Parathyroid adenoma (tissue), 2 donors: ENCODE measurements around the gene TARDBP.

Source experiments
- H2AFZ ChIP-seq: fragments of 300-600 bp; sonication (generic); one replicate; pipeline ENCODE4 v1.7.0; 2017; ENCODE audit warnings: antibody characterized with exemption, mild to moderate bottlenecking
- H3K27ac ChIP-seq: fragments of 300-600 bp; sonication (generic); one replicate; pipeline ENCODE4 v1.7.0; 2017
- H3K27me3 ChIP-seq: fragments of 300-600 bp; sonication (generic); one replicate; pipeline ENCODE4 v1.7.0; 2017; ENCODE audit warnings: low read length; ENCODE audit not compliant: control insufficient read depth, insufficient read depth
- H3K36me3 ChIP-seq: fragments of 300-600 bp; sonication (generic); one replicate; pipeline ENCODE4 v1.7.0; 2017; ENCODE audit warnings: low read length; ENCODE audit not compliant: control insufficient read depth, insufficient read depth
- H3K4me1 ChIP-seq: fragments of 300-600 bp; sonication (generic); one replicate; pipeline ENCODE4 v1.7.0; 2017; ENCODE audit warnings: control low read depth
- H3K4me2 ChIP-seq: fragments of 300-600 bp; sonication (generic); one replicate; pipeline ENCODE4 v1.7.0; 2017; ENCODE audit warnings: low read length
- H3K4me3 ChIP-seq: fragments of 300-600 bp; sonication (generic); one replicate; pipeline ENCODE4 v1.7.0; 2017; ENCODE audit warnings: low read depth, low read length
- H3K79me2 ChIP-seq: fragments of 300-600 bp; sonication (generic); one replicate; pipeline ENCODE4 v1.7.0; 2017; ENCODE audit warnings: control low read depth
- H3K9ac ChIP-seq: fragments of 300-600 bp; sonication (generic); one replicate; pipeline ENCODE4 v1.7.0; 2017; ENCODE audit warnings: mild to moderate bottlenecking
- H3K9me3 ChIP-seq: fragments of 300-600 bp; sonication (generic); one replicate; pipeline ENCODE4 v1.7.0; 2017; ENCODE audit warnings: low read length; ENCODE audit not compliant: control insufficient read depth
- CTCF ChIP-seq: fragments of 300-600 bp; sonication (generic); IDR thresholded peaks from one replicate; pipeline ENCODE4 v1.7.0; 2017; ENCODE audit warnings: antibody characterized with exemption, mild to moderate bottlenecking
- donor health status: primary hyperparathyroidism.

Gene TARDBP

DNA sequence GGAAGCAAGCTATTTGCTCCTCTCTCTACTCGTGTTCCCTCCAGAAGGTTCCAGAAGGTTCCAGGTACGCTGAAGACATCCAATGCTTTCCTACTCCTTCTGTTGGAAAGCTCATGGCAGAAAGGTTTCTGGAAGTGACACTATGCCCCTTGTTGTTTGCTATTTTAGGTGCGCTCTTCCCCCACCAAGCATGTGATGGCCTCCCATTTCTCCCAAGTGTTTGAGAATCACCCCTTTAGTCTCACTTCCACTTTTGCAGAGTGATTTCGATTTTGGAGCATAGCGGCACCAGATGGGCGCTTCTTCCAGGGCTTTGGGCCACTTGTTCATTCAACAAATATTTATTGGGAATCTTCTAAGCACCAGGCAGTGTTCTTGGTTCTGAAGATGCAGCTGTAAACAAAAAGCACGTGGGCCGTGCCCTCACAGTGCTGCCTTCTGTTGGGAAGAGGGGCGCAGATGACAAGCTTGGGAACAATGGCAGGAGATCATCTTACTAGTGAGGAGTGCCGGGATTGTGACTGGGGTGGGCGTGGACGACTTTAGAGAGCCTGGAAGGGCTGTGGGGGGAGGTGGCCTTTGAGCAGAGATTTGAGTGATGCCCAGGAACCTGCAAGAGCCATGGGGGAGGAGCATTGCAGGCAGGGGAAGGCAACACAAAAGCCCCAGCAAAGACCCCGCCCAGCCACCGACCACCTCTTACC, 43.0 kb upstream of the TARDBP start:
- H3K79me2 ChIP-seq = no peaks in the 10 kb centered on the region
- no peaks in the 10 kb centered on the region for H3K4me1 ChIP-seq
- H3K9ac ChIP-seq = no peak overlapping the region
- no peaks in the 10 kb centered on the region for H3K27me3 ChIP-seq
- no peak overlapping the region for H2AFZ ChIP-seq
- no peak overlapping the region for H3K4me2 ChIP-seq
- H3K36me3 ChIP-seq = no peaks in the 10 kb centered on the region
- no peak overlapping the region for H3K4me3 ChIP-seq
- TF ChIP-seq CTCF = no peak
- H3K9me3 ChIP-seq = no peaks in the 10 kb centered on the region
- H3K27ac ChIP-seq = no peak overlapping the region

DNA sequence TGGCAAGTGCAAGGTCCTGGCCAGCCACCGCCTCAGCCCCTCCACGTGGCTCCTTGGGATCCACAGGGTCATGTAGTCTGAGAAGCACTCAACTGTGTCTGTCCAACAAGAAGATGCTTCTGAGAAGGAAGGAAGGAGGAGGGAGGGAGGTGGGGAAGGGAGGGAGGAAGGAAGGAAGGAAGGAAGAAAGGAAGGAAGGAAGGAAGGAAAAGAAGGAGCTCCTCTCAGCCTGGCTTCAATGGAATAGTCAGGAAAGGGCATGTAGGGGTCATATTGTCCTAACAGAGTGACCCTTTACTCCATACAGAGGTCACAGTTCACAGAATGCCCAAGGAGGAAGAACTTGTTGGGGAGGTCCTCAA, 42.5 kb upstream of the TARDBP start:
- H3K9me3 ChIP-seq = no peaks in the 10 kb centered on the region
- no peak overlapping the region for H3K27ac ChIP-seq
- no peaks in the 10 kb centered on the region for H3K27me3 ChIP-seq
- no peaks in the 10 kb centered on the region for H3K79me2 ChIP-seq
- no peak overlapping the region for H3K9ac ChIP-seq
- H3K36me3 ChIP-seq = no peaks in the 10 kb centered on the region
- no peak overlapping the region for H3K4me2 ChIP-seq
- H3K4me3 ChIP-seq = no peak overlapping the region
- H2AFZ ChIP-seq = no peak overlapping the region
- H3K4me1 ChIP-seq = no peaks in the 10 kb centered on the region
- no peak for TF ChIP-seq CTCF

GRCh38 chr1:10973552-10973951, 38.9 kb upstream of the TARDBP start:
- Histone ChIP-seq H3K9ac (no peak overlapping the region), H3K4me3 (no peak overlapping the region), H3K27me3 (no peaks in the 10 kb centered on the region), H2AFZ (no peak overlapping the region), H3K9me3 (no peaks in the 10 kb centered on the region), H3K27ac (no peak overlapping the region), H3K79me2 (no peaks in the 10 kb centered on the region), H3K4me2 (no peak overlapping the region), H3K36me3 (no peaks in the 10 kb centered on the region), H3K4me1 (no peaks in the 10 kb centered on the region)
- no peak for TF ChIP-seq CTCF

GRCh38 chr1:10973956-10974881, 38.2 kb upstream of the TARDBP start:
- H3K9me3 ChIP-seq = no peaks in the 10 kb centered on the region
- H3K27me3 ChIP-seq = no peaks in the 10 kb centered on the region
- no peaks in the 10 kb centered on the region for H3K36me3 ChIP-seq
- no peak overlapping the region for H2AFZ ChIP-seq
- no peak for TF ChIP-seq CTCF
- H3K4me3 ChIP-seq = no peak overlapping the region
- no peak overlapping the region for H3K9ac ChIP-seq
- no peak overlapping the region for H3K27ac ChIP-seq
- no peaks in the 10 kb centered on the region for H3K79me2 ChIP-seq
- no peak overlapping the region for H3K4me2 ChIP-seq
- H3K4me1 ChIP-seq = no peaks in the 10 kb centered on the region
